ENCODE results near the gene CIB2.

Gene CIB2

DNA sequence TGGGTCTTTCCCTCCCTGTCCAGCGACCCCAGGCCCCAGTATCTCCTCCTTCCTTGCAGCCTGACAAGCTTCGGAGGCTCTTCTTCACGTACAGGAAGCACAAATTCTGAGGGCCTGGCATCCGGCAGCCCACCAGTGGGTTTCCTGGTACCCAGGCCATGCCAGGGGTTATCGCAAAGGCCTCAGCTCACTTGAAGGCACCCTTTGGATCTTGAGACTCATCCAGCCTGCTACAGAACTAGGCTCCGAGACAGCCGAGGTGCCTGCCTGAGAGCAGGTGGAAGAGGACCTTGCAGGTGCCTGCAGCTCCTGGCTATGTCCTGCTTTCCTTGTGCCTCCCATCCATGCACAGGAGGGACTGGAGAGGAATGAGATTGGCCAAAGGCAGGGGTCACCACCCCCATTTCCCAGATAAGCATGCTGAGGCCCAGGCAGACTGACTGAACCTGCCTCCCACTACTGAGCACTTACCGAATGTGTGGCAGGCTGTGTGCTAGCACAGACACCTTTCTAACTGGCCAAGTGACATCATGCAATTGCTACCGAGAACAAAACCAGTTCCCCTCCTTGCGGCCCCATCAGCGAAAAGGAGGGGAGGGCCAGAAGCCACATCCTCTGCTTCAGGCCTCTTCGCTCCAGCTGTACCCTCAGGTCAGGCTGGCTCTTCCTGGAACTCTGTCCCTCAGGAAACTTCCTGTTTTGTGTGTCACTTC, 27.7 kb downstream of the CIB2 start:
- no peak overlapping the region for H3K4me3 ChIP-seq (ENCODE audit: low read depth, low read length)
- TF ChIP-seq, protein P1, sequence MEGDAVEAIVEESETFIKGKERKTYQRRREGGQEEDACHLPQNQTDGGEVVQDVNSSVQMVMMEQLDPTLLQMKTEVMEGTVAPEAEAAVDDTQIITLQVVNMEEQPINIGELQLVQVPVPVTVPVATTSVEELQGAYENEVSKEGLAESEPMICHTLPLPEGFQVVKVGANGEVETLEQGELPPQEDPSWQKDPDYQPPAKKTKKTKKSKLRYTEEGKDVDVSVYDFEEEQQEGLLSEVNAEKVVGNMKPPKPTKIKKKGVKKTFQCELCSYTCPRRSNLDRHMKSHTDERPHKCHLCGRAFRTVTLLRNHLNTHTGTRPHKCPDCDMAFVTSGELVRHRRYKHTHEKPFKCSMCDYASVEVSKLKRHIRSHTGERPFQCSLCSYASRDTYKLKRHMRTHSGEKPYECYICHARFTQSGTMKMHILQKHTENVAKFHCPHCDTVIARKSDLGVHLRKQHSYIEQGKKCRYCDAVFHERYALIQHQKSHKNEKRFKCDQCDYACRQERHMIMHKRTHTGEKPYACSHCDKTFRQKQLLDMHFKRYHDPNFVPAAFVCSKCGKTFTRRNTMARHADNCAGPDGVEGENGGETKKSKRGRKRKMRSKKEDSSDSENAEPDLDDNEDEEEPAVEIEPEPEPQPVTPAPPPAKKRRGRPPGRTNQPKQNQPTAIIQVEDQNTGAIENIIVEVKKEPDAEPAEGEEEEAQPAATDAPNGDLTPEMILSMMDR (IDR thresholded peaks at IDR 0.05; ENCODE audit: borderline replicate concordance, insufficient read depth, low read depth, low read length): no peak

DNA sequence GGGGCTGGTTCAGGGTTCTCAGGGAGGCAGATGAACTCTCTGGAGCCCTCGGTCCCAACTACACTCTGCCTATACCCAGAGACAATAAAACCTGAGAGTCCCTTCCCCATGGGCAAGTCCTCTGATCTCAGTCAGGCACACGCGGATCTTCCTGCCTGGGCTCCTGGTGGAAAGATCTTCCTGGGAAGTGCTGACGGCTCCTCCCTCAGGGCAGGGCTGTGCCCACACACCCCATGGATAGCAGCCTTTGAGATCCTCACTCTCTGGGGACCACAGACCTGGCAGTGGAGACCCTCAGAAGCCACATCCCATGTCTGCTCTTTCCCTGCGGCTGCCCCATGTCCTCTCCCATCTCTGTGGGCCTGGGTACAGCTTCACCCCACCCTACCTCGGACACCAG, 28.5 kb downstream of the CIB2 start:
- no peak overlapping the region for H3K4me3 ChIP-seq (ENCODE audit: low read depth, low read length)
- TF ChIP-seq, protein P1 (IDR thresholded peaks at IDR 0.05; ENCODE audit: borderline replicate concordance, insufficient read depth, low read depth, low read length): no peak

DNA sequence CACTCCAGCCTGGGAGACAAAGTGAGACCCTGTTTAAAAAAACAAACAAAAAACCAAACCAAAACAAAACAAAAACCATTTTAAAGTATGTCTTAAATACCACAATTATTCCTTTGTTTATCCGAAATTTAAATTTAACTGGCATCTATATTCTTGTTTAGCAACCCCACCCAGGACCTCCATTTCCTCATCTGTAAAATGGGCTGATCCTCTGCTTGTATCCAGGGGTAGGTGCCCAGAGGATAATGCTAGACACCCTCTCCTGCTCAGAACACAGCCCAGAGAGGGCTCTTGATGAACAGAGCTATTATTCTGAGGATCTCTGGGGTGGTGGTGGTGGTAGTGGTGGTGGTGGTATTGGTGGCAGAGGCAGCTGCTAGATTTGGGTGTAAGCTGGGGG, 29.0 kb downstream of the CIB2 start:
- no peak overlapping the region for H3K4me3 ChIP-seq (ENCODE audit: low read depth, low read length)
- TF ChIP-seq, protein P1 (IDR thresholded peaks at IDR 0.05; ENCODE audit: borderline replicate concordance, insufficient read depth, low read depth, low read length): no peak

DNA sequence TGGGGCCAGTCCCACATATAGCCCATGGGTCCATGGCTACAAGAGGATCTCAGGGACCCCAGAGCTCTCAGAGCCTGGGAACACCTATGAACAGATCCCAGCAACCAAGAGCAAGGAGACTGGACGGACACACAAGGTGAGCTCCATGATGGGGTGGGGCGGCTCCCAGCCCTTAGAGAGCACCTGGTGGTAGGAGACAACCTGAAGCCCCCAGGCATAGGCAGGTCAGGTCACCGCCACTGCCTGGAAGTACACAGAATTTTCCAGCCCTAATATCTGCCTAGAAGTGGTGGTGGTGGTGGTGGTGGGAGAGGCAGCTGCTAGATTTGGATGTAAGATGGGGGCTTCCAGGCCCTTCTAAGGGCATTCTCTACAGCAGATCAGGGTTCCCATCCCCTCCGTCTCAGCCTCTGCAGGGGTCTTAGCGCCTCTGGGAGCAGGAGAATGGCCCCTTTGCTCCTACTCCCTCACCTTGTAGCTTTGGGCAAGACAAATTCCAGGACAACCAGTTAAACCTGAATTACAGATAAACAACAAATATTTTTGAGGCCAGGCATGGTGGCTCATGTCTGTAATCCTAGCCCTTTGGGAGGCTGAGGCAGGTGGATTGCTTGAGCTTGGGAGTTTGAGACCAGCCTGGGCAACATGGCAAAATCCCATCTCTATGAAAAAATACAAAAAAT, 29.7 kb downstream of the CIB2 start:
- TF ChIP-seq, protein P1 (IDR thresholded peaks at IDR 0.05; ENCODE audit: borderline replicate concordance, insufficient read depth, low read depth, low read length): no peak
- H3K4me3 ChIP-seq (ENCODE audit: low read depth, low read length): no peak overlapping the region

DNA sequence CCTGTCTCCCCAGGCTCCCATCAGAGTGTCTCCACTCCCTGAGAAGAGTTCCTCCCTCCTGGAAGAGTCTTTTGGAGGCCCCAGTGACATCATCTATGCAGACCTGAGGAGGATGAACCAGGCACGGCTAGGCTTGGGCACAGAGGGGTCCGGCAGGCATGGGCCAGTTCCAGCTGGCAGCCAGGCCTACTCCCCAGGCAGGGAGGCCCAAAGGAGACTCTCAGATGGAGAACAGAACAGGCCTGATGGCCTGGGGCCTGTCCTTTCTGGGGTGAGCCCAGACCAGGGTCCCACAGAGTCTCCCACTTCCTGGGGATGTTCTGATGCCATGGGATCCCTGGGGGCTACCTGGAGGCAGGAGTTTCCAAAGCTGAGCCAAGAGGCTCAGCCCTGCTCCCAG, 30.4 kb downstream of the CIB2 start:
- TF ChIP-seq, protein P1 (IDR thresholded peaks at IDR 0.05; ENCODE audit: borderline replicate concordance, insufficient read depth, low read depth, low read length): no peak
- no peak overlapping the region for H3K4me3 ChIP-seq (ENCODE audit: low read depth, low read length)

DNA sequence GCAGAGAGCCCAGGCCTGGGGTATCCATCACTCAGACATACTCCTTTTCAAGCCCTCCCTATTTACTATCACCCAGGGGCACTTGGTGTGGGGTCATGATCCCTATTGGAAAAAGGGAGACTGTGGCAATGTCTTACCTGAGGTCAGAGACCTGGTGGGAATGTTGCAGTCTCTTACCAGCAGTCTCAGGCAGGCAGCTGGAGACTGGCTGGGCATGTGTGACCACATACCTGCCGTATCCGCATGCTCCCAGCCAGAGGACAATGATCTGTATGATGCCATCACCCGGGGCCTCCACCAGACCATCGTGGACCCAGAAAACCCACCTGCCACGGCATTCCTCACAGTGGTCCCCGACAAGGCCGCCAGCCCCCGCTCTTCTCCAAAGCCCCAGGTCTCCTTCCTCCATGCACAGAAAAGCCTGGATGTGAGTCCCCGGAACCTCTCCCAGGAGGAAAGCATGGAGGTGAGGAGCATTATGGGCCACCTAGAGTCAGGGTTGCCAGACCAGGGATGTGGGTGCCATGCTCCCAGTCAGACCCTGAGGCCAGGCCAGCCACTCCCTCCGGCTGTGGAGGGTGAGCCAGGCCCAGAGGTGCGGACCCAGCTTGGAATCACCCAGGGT, 33.0 kb downstream of the CIB2 start:
- TF ChIP-seq, protein P1 (IDR thresholded peaks at IDR 0.05; ENCODE audit: borderline replicate concordance, insufficient read depth, low read depth, low read length): no peak
- H3K4me3 ChIP-seq (ENCODE audit: low read depth, low read length): no peak overlapping the region
